BLaER1 (cell line): ENCODE data around the gene LRRC4C.

Experiments used
- H3K27ac ChIP-seq: shearing (Covaris generic); formaldehyde crosslinking; 2 replicates; pipeline ENCODE4 v1.8.1; 2022
- H3K27me3 ChIP-seq: shearing (Covaris generic); formaldehyde crosslinking; 2 replicates; pipeline ENCODE4 v1.8.1; 2022
- H3K36me3 ChIP-seq: shearing (Covaris generic); formaldehyde crosslinking; 2 replicates; pipeline ENCODE4 v1.8.1; 2022
- H3K4me1 ChIP-seq: shearing (Covaris generic); formaldehyde crosslinking; 2 replicates; pipeline ENCODE4 v1.8.1; 2022
- H3K4me2 ChIP-seq: shearing (Covaris generic); formaldehyde crosslinking; 2 replicates; pipeline ENCODE4 v1.8.1; 2022
- H3K4me3 ChIP-seq: shearing (Covaris generic); formaldehyde crosslinking; 2 replicates; pipeline ENCODE4 v1.8.1; 2022
- H3K9ac ChIP-seq: shearing (Covaris generic); formaldehyde crosslinking; 2 replicates; pipeline ENCODE4 v1.8.1; 2022
- H3K9me3 ChIP-seq: shearing (Covaris generic); formaldehyde crosslinking; 2 replicates; pipeline ENCODE4 v1.8.1; 2022
- H4K20me1 ChIP-seq: shearing (Covaris generic); formaldehyde crosslinking; 2 replicates; pipeline ENCODE4 v1.8.1; 2022
- Cebpa-rat ChIP-seq: shearing (Covaris generic); IDR thresholded peaks from 2 replicates; pipeline ENCODE4 v1.8.1; 2022

Gene LRRC4C

GRCh38 chr11:40100162-40100553, 1359.3 kb downstream of the LRRC4C start:
- no peak for TF ChIP-seq Cebpa-rat
- Histone ChIP-seq H3K36me3 (no peaks in the 10 kb centered on the region), H3K4me3 (no peak overlapping the region), H4K20me1 (no peaks in the 10 kb centered on the region), H3K27me3 (no peaks in the 10 kb centered on the region), H3K4me2 (no peak overlapping the region), H3K9ac (no peak overlapping the region), H3K9me3 (peaks cover 11% of the 10 kb centered on the region), H3K4me1 (no peaks in the 10 kb centered on the region), H3K27ac (no peak overlapping the region)

DNA sequence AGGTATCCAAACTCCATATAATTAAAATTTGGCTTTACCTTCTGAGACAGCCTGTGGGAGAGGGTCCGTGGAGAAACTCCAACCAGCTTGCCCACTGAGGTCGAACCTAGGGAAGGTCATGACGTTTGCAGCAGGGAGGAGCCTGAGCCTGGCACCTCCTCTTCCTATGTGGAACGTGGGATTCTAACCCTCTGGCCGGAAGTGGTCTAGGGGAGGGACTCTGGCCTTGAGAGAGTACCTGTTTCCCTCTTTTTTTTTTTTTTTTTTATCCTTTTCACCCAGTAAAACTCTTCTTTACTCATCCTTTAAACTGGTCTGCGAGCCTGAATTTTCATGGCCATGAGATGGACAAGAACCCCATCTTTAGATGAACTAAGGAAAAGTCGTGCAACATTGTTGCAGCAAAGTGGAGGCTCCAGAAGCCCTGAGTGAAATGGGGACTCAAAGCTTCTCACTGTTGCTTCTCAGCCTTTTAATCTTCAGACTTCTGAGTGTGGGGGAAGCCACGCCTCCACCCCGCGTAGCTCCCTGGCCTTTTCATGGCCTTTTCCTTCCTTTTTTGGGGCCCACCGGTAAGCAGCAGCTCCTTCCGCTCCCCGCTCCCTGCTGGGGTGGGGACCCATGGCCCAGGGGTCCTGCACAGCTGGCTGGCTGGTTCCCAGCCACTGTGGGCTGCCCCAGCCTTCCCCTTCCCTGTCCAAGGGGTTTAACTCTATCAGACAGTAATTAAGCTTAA, 1359.9 kb downstream of the LRRC4C start:
- Histone ChIP-seq H4K20me1 (no peaks in the 10 kb centered on the region), H3K27ac (no peak overlapping the region), H3K4me3 (no peak overlapping the region), H3K4me2 (no peak overlapping the region), H3K9ac (no peak overlapping the region), H3K27me3 (no peaks in the 10 kb centered on the region), H3K4me1 (no peaks in the 10 kb centered on the region), H3K36me3 (no peaks in the 10 kb centered on the region), H3K9me3 (peaks cover 11% of the 10 kb centered on the region)
- TF ChIP-seq Cebpa-rat: no peak

DNA sequence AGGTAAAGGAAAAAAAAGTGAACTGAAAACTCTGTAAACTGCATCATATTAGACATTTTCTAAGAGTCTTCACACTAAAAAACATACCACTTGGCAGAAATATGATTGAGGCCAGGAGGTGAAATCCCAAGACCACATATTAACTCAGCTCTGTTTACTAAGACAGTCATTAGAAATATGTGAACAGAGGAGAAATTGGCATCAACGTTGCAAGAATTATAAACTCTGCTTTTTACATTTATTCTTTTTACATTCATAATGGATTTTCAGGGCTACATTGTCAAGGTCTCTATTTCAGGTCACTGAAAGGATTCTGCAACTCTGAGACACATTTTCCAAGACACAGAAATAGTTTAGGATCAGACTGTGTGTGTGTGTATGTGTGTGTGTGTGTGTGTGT, 1364.0 kb downstream of the LRRC4C start:
- H4K20me1 ChIP-seq: no peaks in the 10 kb centered on the region
- no peak for TF ChIP-seq Cebpa-rat

GRCh38 chr11:40094954-40095353, 1364.5 kb downstream of the LRRC4C start:
- no peak overlapping the region for H3K27ac ChIP-seq
- H3K36me3 ChIP-seq: no peaks in the 10 kb centered on the region
- no peak for TF ChIP-seq Cebpa-rat

More for the DNA sequence above, 1364.0 kb downstream of the LRRC4C start:
- Histone ChIP-seq H3K27me3 (no peaks in the 10 kb centered on the region), H3K4me1 (no peaks in the 10 kb centered on the region), H3K9me3 (no peaks in the 10 kb centered on the region), H3K36me3 (no peaks in the 10 kb centered on the region), H3K4me3 (no peak overlapping the region), H3K4me2 (no peak overlapping the region), H3K27ac (no peak overlapping the region), H3K9ac (no peak overlapping the region)

DNA sequence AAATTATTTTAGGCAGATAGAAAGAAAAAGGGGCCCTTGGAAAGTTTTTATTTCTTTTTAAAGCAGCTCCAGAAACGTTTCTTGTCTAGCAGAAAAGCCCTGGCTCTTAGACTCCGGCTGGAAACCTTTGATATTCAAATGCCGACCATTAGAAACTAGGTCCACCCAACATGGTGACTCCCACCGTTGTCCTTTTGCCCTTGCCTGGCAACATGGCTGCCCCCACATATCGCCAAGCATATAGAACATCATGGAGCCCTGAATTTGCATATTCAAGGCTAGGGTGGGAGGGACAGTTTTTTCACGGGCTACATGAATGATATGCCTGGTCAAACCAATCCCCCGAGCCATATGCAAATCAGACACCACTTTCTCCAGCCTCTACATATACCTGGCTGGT, 1379.0 kb downstream of the LRRC4C start:
- no peaks in the 10 kb centered on the region for H3K4me1 ChIP-seq
- H3K9me3 ChIP-seq: peaks cover 8% of the 10 kb centered on the region; the same call in 1 of the 2 replicates
- H3K36me3 ChIP-seq: no peaks in the 10 kb centered on the region
- no peak overlapping the region for H3K9ac ChIP-seq
- no peak overlapping the region for H3K4me3 ChIP-seq
- H3K27me3 ChIP-seq: no peaks in the 10 kb centered on the region
- no peak overlapping the region for H3K27ac ChIP-seq
- TF ChIP-seq Cebpa-rat: no peak
- no peak overlapping the region for H3K4me2 ChIP-seq
- H4K20me1 ChIP-seq: no peaks in the 10 kb centered on the region

More at GRCh38 chr11:40094954-40095353, 1364.5 kb downstream of the LRRC4C start:
- no peaks in the 10 kb centered on the region for H4K20me1 ChIP-seq
- H3K9ac ChIP-seq: no peak overlapping the region
- H3K4me1 ChIP-seq: no peaks in the 10 kb centered on the region
- no peak overlapping the region for H3K4me2 ChIP-seq
- H3K9me3 ChIP-seq: no peaks in the 10 kb centered on the region
- H3K4me3 ChIP-seq: no peak overlapping the region
- H3K27me3 ChIP-seq: no peaks in the 10 kb centered on the region
